GM12891 (cell line): ENCODE data around the gene GLTP.

Experiments
- PAX5 ChIP-seq: IDR thresholded peaks from 2 replicates; pipeline ENCODE4 v1.6.1; 2011; ENCODE audit warnings: low read length, moderate library complexity, mild to moderate bottlenecking; ENCODE audit not compliant: insufficient read depth, severe bottlenecking
- POLR2A ChIP-seq: IDR thresholded peaks from 2 replicates; pipeline ENCODE4 v1.6.1; 2011; ENCODE audit warnings: low read depth, low read length, control low read depth
- POLR2AphosphoS5 ChIP-seq: IDR thresholded peaks from 2 replicates; pipeline ENCODE4 v1.6.1; 2011; ENCODE audit warnings: low read depth, low read length, control low read depth
- POU2F2 ChIP-seq: IDR thresholded peaks from 2 replicates; pipeline ENCODE4 v1.6.1; 2011; ENCODE audit warnings: low read depth, mild to moderate bottlenecking, control low read depth, low read length, moderate library complexity
- SPI1 ChIP-seq: IDR thresholded peaks from 2 replicates; pipeline ENCODE4 v1.6.1; 2011; ENCODE audit warnings: low read depth, low read length, control low read depth
- TAF1 ChIP-seq: IDR thresholded peaks from 2 replicates; pipeline ENCODE4 v1.6.1; 2011; ENCODE audit warnings: low read depth, low read length, control low read depth

- TF ChIP-seq POLR2AphosphoS5 (no peak), PAX5 (no peak), POLR2A (no peak), SPI1 (no peak), TAF1 (no peak), POU2F2 (no peak)
Measured at GRCh38 chr12:109829667-109830066, 50.7 kb downstream of the GLTP start.
